Gastrocnemius medialis (tissue), 4 donors: ENCODE measurements around the gene PDZRN4. TPM values are rescaled to one million over a fixed set of nuclear protein-coding genes. Genes with fewer than 3 reads are reported as not detected.

Experiments used
- ATAC-seq, 2 donors: fragments of 150-250 bp; one replicate each; pipeline ENCODE4 v1.9.1; 2016
- DNase-seq, 2 donors: peaks; one replicate each; pipeline ENCODE4 v3.0.0-alpha.2; 2019
- H3K27ac ChIP-seq, 4 donors: fragments of 200-600 bp; sonication (generic); 1 replicate in 1 of 4; 2 replicates in 3 of 4; pipeline ENCODE4 v1.5.1; 2016 to 2018; ENCODE audit warnings: mild to moderate bottlenecking in 2 of 4, moderate library complexity in 1 of 4
- H3K27me3 ChIP-seq, 3 donors: fragments of 200-600 bp; sonication (generic) in 2 of 3; 1 replicate in 1 of 3; 2 replicates in 2 of 3; pipeline versions ENCODE4 v1.5.1 to v1.6.0; 2016 to 2019; ENCODE audit warnings: mild to moderate bottlenecking in 1 of 3, moderate library complexity in 1 of 3
- H3K36me3 ChIP-seq, 2 donors: fragments of 200-600 bp; sonication (generic) in 1 of 2; one replicate each; pipeline ENCODE4 v1.5.1; 2017 to 2018
- H3K4me1 ChIP-seq, 2 donors: fragments of 200-600 bp; sonication (generic) in 1 of 2; one replicate each; pipeline ENCODE4 v1.5.1; 2016 to 2017; ENCODE audit warnings: mild to moderate bottlenecking in 2 of 2
- H3K4me3 ChIP-seq, 4 donors: fragments of 200-600 bp; sonication (generic) in 3 of 4; 1 replicate in 1 of 4; 2 replicates in 3 of 4; pipeline ENCODE4 v1.5.1; 2016 to 2019; ENCODE audit warnings: mild to moderate bottlenecking in 2 of 4
- H3K9me3 ChIP-seq, 3 donors: fragments of 200-600 bp; sonication (generic) in 2 of 3; 1 replicate in 1 of 3; 2 replicates in 2 of 3; pipeline ENCODE4 v1.5.1; 2016 to 2019
- POLR2A ChIP-seq, 2 donors: fragments of 450-650 bp; IDR thresholded peaks; one replicate each; pipeline ENCODE4 v1.6.1; 2017; ENCODE audit warnings: antibody characterized with exemption in 2 of 2, mild to moderate bottlenecking in 2 of 2, moderate library complexity in 2 of 2
- in situ Hi-C, 4 donors: fragments of 200-750 bp; cut with MboI; loops; one replicate each; pipeline versions ENCODE4 v1.15.0 to v1.8.0; 2017; ENCODE audit warnings: low sequenced_read_pairs in 4 of 4
- intact Hi-C: fragments of 100-400 bp; cut with DNase I; formaldehyde crosslinking; loops from one replicate; pipeline ENCODE4 v1.15.1; 2023; ENCODE audit warnings: low total_unique reads
- total RNA-seq, 4 donors: library from RNA; depleted of rRNA; stranded (reverse); fragments of >200 nt; gene quantifications; one replicate each; pipeline versions ENCODE4 v1.1.0 to v1.2.3, GENCODE V29; 2016
- TF ChIP-seq, protein P1 (sequence below), 5 experiments: fragments of 450-650 bp in 3 of 5; fragments of 200-600 bp in 2 of 5; sonication (generic) in 2 of 5; IDR thresholded peaks in 4 of 5; conservative IDR thresholded peaks in 1 of 5; 1 replicate in 4 of 5; 2 replicates in 1 of 5; pipeline ENCODE4 v1.5.1; 2016 to 2019; ENCODE audit warnings: antibody characterized with exemption in 5 of 5, mild to moderate bottlenecking in 3 of 5, moderate library complexity in 3 of 5

PDZRN4 gene
- total RNA-seq, 4 donors from 2014 or later = 0.17 to 1.7 (median 0.64) TPM

DNA sequence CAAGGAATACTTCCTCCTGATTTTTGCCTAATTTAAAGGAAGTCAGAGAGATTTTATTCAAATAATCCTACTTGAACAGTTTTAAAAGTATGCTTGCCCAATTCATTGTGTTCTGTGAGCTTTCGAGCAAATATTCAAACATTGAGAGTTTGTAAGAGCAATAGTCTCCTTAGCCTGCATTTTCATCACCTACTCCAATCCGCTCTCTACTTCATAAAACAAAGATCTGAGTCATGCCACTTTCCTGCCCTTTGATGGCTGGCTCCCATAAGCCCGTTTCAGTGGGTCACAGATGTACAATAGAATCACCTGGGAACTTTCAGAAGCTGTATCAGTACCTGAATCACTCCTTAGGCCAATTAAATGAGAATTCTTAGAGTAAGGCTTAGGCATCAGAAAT, 319.2 kb downstream of the PDZRN4 start:
- Histone ChIP-seq H3K27ac (no peak overlapping the region), H3K4me1 (no peaks in the 10 kb centered on the region), H3K4me3 (no peak overlapping the region), H3K27me3 (no peaks in the 10 kb centered on the region), H3K9me3 (no peaks in the 10 kb centered on the region), H3K36me3 (no peaks in the 10 kb centered on the region)
- DNase-seq (no peak), ATAC-seq (no peak)
- TF ChIP-seq POLR2A (IDR thresholded peaks at IDR 0.05) = no peak
- TF ChIP-seq, protein P1, sequence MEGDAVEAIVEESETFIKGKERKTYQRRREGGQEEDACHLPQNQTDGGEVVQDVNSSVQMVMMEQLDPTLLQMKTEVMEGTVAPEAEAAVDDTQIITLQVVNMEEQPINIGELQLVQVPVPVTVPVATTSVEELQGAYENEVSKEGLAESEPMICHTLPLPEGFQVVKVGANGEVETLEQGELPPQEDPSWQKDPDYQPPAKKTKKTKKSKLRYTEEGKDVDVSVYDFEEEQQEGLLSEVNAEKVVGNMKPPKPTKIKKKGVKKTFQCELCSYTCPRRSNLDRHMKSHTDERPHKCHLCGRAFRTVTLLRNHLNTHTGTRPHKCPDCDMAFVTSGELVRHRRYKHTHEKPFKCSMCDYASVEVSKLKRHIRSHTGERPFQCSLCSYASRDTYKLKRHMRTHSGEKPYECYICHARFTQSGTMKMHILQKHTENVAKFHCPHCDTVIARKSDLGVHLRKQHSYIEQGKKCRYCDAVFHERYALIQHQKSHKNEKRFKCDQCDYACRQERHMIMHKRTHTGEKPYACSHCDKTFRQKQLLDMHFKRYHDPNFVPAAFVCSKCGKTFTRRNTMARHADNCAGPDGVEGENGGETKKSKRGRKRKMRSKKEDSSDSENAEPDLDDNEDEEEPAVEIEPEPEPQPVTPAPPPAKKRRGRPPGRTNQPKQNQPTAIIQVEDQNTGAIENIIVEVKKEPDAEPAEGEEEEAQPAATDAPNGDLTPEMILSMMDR (IDR thresholded peaks at IDR 0.05 in 4 of 5, conservative IDR thresholded peaks at IDR 0.05 in 1 of 5) = no peak
- in situ Hi-C loops = no loop called here
- intact Hi-C loops = no loop called here

DNA sequence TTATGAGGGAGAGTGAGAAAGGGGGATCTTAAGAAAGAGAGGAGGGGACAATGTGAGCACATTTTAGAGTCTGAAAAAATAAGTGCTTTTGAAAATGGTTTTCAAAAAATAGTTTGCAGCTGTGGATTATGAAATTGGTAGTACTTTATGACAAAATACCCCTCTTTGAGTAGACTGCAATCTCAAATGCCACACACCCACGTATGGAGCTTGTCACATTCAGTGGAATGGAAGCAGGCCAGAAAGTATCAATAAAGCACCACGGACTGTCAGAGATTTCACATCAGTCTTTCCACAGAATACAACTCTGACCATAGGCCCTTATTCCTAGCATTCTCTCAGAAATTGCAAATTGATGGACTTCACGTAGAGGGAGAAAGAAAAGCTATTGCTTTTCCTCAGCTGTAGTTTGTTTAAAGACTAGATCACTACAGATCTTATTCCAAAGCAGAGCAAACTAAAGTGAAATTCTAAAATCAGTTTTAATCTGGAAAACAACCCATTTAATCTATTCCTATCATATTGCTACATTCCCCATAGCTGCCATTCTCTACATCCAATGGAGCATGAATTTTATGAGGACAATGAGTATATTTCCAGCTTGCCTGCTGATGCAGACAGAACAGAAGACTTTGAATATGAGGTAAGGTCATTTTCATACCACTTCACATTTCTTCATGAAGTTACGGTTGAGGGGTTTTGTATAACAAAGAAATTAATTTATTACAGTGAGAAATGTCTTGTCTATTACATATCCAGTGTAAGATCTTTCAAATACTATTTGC, 321.3 kb downstream of the PDZRN4 start:
- TF ChIP-seq, protein P1 (IDR thresholded peaks at IDR 0.05 in 4 of 5, conservative IDR thresholded peaks at IDR 0.05 in 1 of 5) = no peak
- TF ChIP-seq POLR2A (IDR thresholded peaks at IDR 0.05) = no peak
- no peak for ATAC-seq
- H3K27ac ChIP-seq = no peak overlapping the region
- H3K36me3 ChIP-seq = no peaks in the 10 kb centered on the region
- no peak for DNase-seq
- intact Hi-C loops = no loop called here
- H3K27me3 ChIP-seq = no peaks in the 10 kb centered on the region
- no peaks in the 10 kb centered on the region for H3K9me3 ChIP-seq
- in situ Hi-C loops = no loop called here
- H3K4me3 ChIP-seq = no peak overlapping the region
- H3K4me1 ChIP-seq = no peaks in the 10 kb centered on the region

DNA sequence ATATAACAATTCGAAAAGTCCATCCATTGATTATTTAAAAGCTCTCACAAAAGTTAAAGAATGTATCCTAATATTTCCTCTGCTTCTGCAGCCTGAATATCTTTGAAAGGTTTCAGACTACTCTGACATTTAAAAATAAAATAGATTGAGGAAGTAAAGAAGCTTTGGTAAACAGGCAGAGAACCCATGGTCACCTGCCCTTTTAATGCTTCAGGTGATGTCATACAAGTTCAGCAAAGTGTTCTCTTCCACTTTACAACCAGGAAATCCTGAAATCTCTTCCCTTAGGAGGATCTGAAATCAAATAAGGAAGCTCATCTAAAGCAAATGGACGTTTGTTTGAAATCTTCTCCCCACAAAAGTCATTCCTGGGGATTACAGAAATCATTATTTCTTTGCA, 322.4 kb downstream of the PDZRN4 start:
- Histone ChIP-seq H3K36me3 (no peaks in the 10 kb centered on the region), H3K9me3 (no peaks in the 10 kb centered on the region), H3K27me3 (no peaks in the 10 kb centered on the region), H3K4me3 (no peak overlapping the region), H3K27ac (no peak overlapping the region), H3K4me1 (no peaks in the 10 kb centered on the region)
- TF ChIP-seq POLR2A (IDR thresholded peaks at IDR 0.05) = no peak
- TF ChIP-seq, protein P1 (IDR thresholded peaks at IDR 0.05 in 4 of 5, conservative IDR thresholded peaks at IDR 0.05 in 1 of 5) = no peak
- no peak for DNase-seq
- ATAC-seq = no peak
- intact Hi-C loops = no loop called here
- in situ Hi-C loops = no loop called here

DNA sequence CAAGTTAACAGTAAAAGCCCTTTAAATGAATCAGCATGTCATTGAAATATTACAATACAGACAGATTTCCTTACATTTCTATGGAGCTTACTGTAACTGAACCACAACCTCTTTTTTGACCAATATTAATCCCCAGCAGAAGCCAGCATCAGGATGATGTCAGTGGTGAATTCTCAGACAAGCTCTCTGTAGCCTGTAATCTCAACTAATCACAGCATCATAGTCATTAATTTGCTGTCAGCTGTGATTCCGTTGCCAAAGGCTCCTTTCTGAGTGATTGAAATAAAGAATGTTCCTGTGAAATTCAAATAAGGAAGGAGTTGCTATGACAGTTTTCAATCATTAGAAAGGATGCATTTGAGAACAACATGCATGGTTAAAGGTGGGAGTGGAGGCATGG, 323.1 kb downstream of the PDZRN4 start:
- no peak for TF ChIP-seq POLR2A (IDR thresholded peaks at IDR 0.05)
- TF ChIP-seq, protein P1 (IDR thresholded peaks at IDR 0.05 in 4 of 5, conservative IDR thresholded peaks at IDR 0.05 in 1 of 5) = no peak
- ATAC-seq (no peak), DNase-seq (no peak)
- H3K36me3 ChIP-seq = no peaks in the 10 kb centered on the region
- no peaks in the 10 kb centered on the region for H3K27me3 ChIP-seq
- in situ Hi-C loops (no loop called here), intact Hi-C loops (no loop called here)
- H3K4me1 ChIP-seq = no peaks in the 10 kb centered on the region
- H3K4me3 ChIP-seq = no peak overlapping the region
- H3K9me3 ChIP-seq = no peaks in the 10 kb centered on the region
- no peak overlapping the region for H3K27ac ChIP-seq

DNA sequence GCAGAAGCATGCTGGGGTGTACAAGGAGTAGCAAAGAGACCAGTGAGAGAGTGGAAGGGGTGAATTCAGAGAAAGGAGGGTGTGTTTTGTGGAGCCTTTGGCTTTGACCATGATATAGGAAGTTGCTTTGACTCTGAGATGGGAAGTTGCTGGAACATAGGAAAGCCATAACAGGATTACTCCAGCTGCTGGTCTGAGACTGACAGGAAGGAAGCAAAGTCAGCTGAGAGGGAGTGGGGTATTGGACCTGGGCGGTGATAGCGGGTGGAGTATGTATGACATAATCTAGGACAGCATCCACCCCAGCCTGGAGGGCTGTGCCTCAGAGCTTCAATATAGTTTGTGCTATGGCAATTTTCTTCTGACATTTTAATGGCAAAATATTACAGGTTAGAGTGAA, 324.4 kb downstream of the PDZRN4 start:
- DNase-seq (no peak), ATAC-seq (no peak)
- Histone ChIP-seq H3K4me1 (no peaks in the 10 kb centered on the region), H3K36me3 (no peaks in the 10 kb centered on the region), H3K4me3 (no peak overlapping the region), H3K9me3 (no peaks in the 10 kb centered on the region), H3K27ac (no peak overlapping the region), H3K27me3 (no peaks in the 10 kb centered on the region)
- intact Hi-C loops (no loop called here), in situ Hi-C loops (no loop called here)
- TF ChIP-seq, protein P1 (IDR thresholded peaks at IDR 0.05 in 4 of 5, conservative IDR thresholded peaks at IDR 0.05 in 1 of 5) = no peak
- TF ChIP-seq POLR2A (IDR thresholded peaks at IDR 0.05) = no peak
